Coronary artery (tissue), 2 donors: Measurements from ENCODE around the gene EFNA5.

Experiments
- DNase-seq: peaks from one replicate; pipeline ENCODE4 v3.0.0-alpha.2; 2017; ENCODE audit warnings: low spot score
- H3K27ac ChIP-seq, 2 donors: fragments of 200-600 bp; sonication (generic); one replicate each; pipeline ENCODE4 v1.5.1; 2016 to 2019
- H3K4me3 ChIP-seq: fragments of 200-600 bp; sonication (generic); 2 replicates; pipeline ENCODE4 v1.5.1; 2016; ENCODE audit warnings: mild to moderate bottlenecking, moderate library complexity
- TF ChIP-seq, protein P1 (sequence below): fragments of 200-600 bp; sonication (generic); IDR thresholded peaks from one replicate; pipeline ENCODE4 v1.5.1; 2019; ENCODE audit warnings: antibody characterized with exemption

The EFNA5 gene

DNA sequence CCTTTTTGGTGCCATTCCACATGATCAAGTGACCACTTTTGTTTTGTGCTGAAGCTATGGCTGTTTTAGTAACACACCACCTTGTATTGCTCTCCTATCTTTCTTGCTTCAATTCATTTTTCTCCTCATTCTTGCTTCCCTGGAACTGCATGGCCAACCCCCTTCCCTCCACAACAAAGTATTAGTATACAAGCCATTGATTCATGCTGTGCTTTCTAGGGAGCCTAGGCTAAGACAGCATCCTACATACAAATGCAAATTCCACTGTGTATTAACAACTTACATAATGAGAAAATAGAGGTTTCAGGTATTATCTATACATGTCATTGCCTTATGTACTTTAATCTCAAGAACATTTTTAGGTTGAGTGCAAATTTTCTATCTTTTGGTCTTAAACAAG is 141.1 kb downstream of the EFNA5 start:
- TF ChIP-seq, protein P1, sequence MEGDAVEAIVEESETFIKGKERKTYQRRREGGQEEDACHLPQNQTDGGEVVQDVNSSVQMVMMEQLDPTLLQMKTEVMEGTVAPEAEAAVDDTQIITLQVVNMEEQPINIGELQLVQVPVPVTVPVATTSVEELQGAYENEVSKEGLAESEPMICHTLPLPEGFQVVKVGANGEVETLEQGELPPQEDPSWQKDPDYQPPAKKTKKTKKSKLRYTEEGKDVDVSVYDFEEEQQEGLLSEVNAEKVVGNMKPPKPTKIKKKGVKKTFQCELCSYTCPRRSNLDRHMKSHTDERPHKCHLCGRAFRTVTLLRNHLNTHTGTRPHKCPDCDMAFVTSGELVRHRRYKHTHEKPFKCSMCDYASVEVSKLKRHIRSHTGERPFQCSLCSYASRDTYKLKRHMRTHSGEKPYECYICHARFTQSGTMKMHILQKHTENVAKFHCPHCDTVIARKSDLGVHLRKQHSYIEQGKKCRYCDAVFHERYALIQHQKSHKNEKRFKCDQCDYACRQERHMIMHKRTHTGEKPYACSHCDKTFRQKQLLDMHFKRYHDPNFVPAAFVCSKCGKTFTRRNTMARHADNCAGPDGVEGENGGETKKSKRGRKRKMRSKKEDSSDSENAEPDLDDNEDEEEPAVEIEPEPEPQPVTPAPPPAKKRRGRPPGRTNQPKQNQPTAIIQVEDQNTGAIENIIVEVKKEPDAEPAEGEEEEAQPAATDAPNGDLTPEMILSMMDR = no peak
- DNase-seq = no peak
- Histone ChIP-seq H3K27ac (no peak overlapping the region), H3K4me3 (no peak overlapping the region)

DNA sequence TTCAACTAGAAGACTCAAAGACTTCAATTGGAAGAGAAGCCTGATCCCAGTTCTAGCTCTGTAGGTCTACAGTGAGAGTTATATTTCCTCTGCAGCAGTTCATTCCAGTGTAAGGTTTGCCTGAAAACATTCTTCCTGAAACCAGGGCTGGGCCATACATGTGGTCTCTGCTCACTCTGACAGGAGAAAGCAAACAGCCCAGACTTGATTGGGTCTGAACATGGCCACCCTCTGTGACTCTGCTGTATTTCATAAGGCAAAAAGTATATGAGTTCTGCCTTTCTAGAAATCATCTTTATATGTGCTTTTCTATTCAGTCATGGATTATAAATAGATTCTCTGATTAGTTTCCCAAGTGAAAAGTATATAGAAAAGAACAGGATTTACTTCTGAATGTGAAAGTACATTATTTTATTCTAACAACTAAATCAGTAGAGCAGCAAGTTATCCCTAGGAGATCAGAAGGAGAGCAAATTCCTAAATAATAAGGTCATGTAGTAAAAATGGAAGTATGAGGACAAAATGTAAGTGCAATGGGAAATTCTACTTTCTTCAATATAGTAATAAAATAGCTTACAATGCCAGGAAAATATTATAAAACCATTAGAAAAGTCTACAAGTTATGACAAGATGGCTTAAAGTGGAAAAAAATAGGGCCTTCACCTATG is 144.3 kb downstream of the EFNA5 start:
- DNase-seq = no peak
- Histone ChIP-seq H3K4me3 (no peak overlapping the region), H3K27ac (no peak overlapping the region)
- TF ChIP-seq, protein P1 = no peak

DNA sequence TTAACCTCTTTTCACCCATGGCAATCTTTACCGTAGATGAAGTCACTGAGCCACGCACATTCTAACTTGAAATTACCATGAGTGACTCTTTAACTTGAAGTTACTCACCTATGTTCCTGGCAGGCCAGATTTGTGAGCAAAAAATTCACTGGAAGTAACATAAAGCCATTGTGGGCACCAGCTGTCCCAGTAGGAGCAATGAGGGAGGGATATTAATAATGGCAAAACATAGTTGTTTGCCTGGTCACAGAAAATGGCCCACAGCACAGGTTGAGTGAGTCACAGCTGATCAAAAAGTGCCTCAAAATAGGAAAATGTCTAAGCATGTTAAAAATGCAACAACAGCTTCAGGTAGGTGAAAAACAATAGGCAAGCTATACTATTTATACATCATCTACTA is 146.6 kb downstream of the EFNA5 start:
- TF ChIP-seq, protein P1 = no peak
- Histone ChIP-seq H3K4me3 (no peak overlapping the region), H3K27ac (no peak overlapping the region)
- DNase-seq = no peak

DNA sequence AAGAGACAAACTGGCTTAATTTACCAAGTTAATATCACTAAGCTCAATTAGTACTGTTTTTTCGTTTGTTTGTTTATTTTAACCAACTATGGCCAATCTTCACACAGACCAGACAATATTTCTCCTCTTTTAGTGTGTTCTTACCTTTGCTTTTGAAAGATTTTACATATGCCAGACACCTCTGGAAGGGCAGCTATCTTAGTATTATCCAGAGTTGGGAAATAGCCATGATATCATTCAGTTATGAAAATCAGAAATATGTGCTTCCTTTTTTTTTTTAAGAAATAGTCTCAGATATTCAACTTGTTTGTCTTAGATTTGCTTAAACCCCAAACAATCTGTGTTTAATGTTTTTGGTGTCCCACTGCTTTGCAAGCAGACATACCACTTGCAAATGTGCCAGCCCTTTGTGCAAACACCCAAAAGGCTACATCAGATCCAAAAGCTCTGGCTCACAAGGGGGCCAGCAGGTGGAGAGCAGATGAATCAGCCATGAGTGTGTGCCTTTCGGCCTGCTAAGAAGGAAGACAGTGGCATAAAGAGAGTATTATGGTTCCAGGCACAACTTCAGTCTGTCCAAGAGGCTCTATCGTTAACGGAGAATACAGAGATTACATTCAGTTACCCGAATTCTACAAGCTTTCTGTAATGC is 147.6 kb downstream of the EFNA5 start:
- DNase-seq = no peak
- TF ChIP-seq, protein P1 = no peak
- H3K4me3 ChIP-seq = no peak overlapping the region
- no peak overlapping the region for H3K27ac ChIP-seq

DNA sequence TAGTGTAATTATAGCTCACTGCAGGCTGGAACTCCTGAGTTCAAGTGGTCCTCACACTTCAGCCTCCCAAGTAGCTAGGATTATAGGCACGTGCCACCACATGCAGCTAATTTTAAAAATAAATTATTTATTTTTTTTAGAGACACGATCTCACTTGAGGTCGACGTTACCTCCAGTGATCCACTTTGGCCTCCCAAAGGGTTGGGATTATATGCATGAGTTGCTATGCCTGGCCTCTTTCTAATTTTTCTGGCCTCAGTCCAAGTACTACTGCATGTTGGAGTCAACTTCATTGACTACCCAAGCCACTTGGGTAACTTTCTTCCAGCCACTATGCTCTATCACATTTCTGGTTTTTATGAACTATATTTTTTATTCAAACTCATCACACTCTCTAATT is 148.3 kb downstream of the EFNA5 start:
- DNase-seq = no peak
- Histone ChIP-seq H3K4me3 (no peak overlapping the region), H3K27ac (no peak overlapping the region)
- TF ChIP-seq, protein P1 = no peak

DNA sequence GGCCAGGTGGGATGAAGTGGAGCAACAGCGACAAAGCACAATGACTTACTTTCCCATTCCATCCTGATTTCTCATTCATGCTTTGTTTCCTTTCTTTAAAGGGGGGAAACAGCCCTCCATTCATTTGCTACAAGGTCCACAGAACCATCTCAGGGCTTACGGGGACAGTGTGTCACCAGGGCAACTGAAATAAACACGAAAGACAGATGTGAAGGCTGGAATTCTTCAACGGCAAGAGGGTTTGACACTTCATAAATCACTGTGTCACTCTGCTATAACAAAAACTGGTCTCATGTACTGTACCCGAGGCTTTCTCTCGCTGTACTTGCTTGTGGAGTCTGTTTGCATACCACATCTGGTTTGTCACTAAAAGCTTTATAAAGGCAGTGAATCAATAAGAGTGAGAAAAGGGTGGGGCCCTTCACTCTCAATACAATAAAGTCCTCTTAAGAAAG is 150.8 kb downstream of the EFNA5 start:
- Histone ChIP-seq H3K27ac (no peak overlapping the region), H3K4me3 (no peak overlapping the region)
- TF ChIP-seq, protein P1 = no peak
- no peak for DNase-seq

DNA sequence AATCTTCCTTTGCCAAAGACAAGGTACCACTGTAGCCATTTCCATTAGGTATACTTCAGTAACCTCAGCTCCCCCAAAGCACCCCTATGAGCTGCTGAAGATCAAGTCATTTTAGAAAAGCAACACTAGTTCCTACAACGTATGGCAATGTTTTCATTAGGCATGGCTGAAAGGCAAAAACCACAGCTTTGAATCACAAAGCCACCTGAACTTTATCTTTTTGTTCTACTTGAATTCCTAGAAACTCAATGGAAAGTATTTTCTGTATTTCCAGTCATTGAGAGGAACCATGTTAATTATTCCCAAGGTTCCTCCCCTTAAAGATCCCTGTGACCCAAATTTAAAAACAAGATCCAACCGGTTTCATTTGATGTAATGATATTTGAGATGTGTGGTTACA is 152.1 kb downstream of the EFNA5 start:
- no peak for DNase-seq
- H3K27ac ChIP-seq = no peak overlapping the region
- no peak overlapping the region for H3K4me3 ChIP-seq
- TF ChIP-seq, protein P1 = no peak
